Measurements from ENCODE around the gene ZNF664. TPM values are rescaled to one million over a fixed set of nuclear protein-coding genes. Genes with fewer than 3 reads are reported as not detected.

ZNF664 gene
- total RNA-seq, 1 experiment from 2014 or later: 124 TPM

DNA sequence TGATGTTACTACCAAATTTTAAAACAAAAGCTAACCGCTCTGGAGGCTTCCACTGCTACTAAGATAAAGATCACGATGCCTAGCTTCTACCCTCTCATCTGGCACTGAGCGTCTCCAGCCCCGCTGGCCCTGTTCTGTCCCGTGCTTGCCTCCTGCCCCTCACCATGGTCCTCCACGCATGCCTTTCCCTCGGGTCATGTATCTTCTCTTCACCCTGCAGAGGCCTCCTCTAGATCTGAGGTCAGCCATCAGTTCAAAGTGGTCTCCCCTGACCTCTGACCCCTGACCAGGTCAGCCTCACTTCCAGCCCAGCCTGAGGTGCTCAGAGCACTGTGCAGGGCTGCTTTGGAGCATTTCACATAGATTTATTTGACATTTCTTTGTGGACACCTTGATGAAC lies 28.3 kb downstream of the ZNF664 start:
- ATAC-seq (no peak), DNase-seq (ENCODE audit: low read depth, low spot score) (no peak)
- ChIA-PET POLR2A (no interaction called here), CTCF (no interaction called here), RAD21 (ENCODE audit: low non-redundant PET in 1 of 2, low total read pairs in 2 of 2, uncharacterized antibody in 2 of 2, unreplicated experiment in 2 of 2) (no interaction called here)
- Histone ChIP-seq H3K27me3 (ENCODE audit: insufficient read depth, low read length) (no peaks in the 10 kb centered on the region), H2AFZ (ENCODE audit: low read depth, low read length, poor library complexity, severe bottlenecking) (no peak overlapping the region), H4K20me1 (ENCODE audit: insufficient read depth) (no peaks in the 10 kb centered on the region), H3K4me2 (ENCODE audit: low read length) (no peak overlapping the region), H3K9ac (ENCODE audit: low read length) (no peak overlapping the region), H3K4me1 (ENCODE audit: control insufficient read depth in 1 of 2, insufficient read depth in 2 of 2, low read length in 2 of 2) (no peaks in the 10 kb centered on the region), H3K79me2 (ENCODE audit: insufficient read depth, low read length) (peaks cover 59% of the 10 kb centered on the region), H3K9me2 (ENCODE audit: insufficient read depth) (no peaks in the 10 kb centered on the region), H3K4me3 (replicated peaks in 1 of 2; ENCODE audit: low read depth in 1 of 2, low read length in 2 of 2) (no peak overlapping the region), H3K27ac (ENCODE audit: low read depth, low read length) (no peak overlapping the region), H3K9me3 (ENCODE audit: control insufficient read depth in 1 of 2, insufficient read depth in 1 of 2, low read depth in 1 of 2, low read length in 2 of 2) (no peaks in the 10 kb centered on the region), H3K36me3 (ENCODE audit: control insufficient read depth in 1 of 2, insufficient read depth in 2 of 2, low read length in 2 of 2) (peaks cover 0 to 9% of the 10 kb centered on the region in 2 experiments; a peak in 3 of 4 replicates)
- TF ChIP-seq, protein P1, sequence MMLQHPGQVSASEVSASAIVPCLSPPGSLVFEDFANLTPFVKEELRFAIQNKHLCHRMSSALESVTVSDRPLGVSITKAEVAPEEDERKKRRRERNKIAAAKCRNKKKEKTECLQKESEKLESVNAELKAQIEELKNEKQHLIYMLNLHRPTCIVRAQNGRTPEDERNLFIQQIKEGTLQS (IDR thresholded peaks at IDR 0.05): no peak
- TF ChIP-seq TCF7L2 (IDR thresholded peaks at IDR 0.05; ENCODE audit: borderline replicate concordance, extremely low read depth, insufficient read depth, insufficient read length) (no peak), ZNF274 (IDR thresholded peaks at IDR 0.05; ENCODE audit: low read depth, low read length) (no peak), YY1 (IDR thresholded peaks at IDR 0.05; ENCODE audit: extremely low read depth, insufficient replicate concordance, low read depth, low read length) (no peak), FOSL1 (IDR thresholded peaks at IDR 0.05; ENCODE audit: low read depth) (no peak), CBX3 (IDR thresholded peaks at IDR 0.05; ENCODE audit: low read depth) (no peak), JUND (IDR thresholded peaks at IDR 0.05) (no peak)
- intact Hi-C loops (cut with micrococcal nuclease): no loop called here
- BruUV-seq (replicated peaks): no TSS peak

DNA sequence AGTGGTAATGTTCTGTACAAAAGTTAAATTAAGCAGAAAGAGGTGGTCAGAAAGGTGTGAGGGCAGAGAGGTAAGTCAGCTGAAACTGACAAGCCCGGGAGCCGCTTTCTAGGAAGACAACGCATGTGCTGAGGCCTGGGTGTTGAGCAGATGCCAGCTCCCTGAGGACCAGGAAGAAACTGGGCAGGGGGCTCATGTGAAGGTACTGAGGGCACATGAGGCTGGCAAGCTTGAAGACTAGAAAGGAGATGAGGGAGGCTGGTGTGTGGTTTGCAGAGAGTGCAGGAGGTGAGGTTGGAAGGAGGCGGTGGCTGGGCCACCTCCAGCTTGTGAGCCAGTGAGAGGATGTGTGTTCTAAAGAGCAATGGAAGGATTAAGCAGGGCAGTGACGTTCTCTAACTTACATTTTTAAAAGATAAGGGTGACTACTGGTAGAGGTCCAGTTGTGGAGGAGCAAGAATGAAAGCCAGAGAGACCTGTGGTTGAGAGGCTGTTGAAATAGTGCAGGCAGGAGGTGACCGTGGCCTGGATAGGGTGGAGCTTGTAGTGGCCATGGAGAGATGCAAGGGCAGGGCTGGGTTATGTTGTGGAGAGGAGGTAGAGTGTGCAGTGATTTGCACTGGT lies 29.1 kb downstream of the ZNF664 start:
- peaks cover 0 to 9% of the 10 kb centered on the region in 2 experiments; a peak in 3 of 4 replicates for H3K36me3 ChIP-seq (ENCODE audit: control insufficient read depth in 1 of 2, insufficient read depth in 2 of 2, low read length in 2 of 2)
- peaks cover 54% of the 10 kb centered on the region for H3K79me2 ChIP-seq (ENCODE audit: insufficient read depth, low read length)
- ATAC-seq: no peak
- RAD21 ChIA-PET (ENCODE audit: low non-redundant PET in 1 of 2, low total read pairs in 2 of 2, uncharacterized antibody in 2 of 2, unreplicated experiment in 2 of 2): no interaction called here
- H3K4me3 ChIP-seq (replicated peaks in 1 of 2; ENCODE audit: low read depth in 1 of 2, low read length in 2 of 2): no peak overlapping the region
- intact Hi-C loops (cut with micrococcal nuclease): no loop called here
- H3K9me3 ChIP-seq (ENCODE audit: control insufficient read depth in 1 of 2, insufficient read depth in 1 of 2, low read depth in 1 of 2, low read length in 2 of 2): no peaks in the 10 kb centered on the region
- TF ChIP-seq RAD21 (IDR thresholded peaks at IDR 0.05; ENCODE audit: low read depth) (no peak), POLR2AphosphoS5 (IDR thresholded peaks at IDR 0.05; ENCODE audit: low read depth, low read length) (no peak), FOSL1 (IDR thresholded peaks at IDR 0.05; ENCODE audit: low read depth) (no peak), ZNF274 (IDR thresholded peaks at IDR 0.05; ENCODE audit: low read depth, low read length) (no peak), ELF1 (IDR thresholded peaks at IDR 0.05; ENCODE audit: borderline replicate concordance, low read depth) (no peak), CBX3 (IDR thresholded peaks at IDR 0.05; ENCODE audit: low read depth) (no peak), ZFX (IDR thresholded peaks at IDR 0.05) (no peak)
- TF ChIP-seq, protein P2, sequence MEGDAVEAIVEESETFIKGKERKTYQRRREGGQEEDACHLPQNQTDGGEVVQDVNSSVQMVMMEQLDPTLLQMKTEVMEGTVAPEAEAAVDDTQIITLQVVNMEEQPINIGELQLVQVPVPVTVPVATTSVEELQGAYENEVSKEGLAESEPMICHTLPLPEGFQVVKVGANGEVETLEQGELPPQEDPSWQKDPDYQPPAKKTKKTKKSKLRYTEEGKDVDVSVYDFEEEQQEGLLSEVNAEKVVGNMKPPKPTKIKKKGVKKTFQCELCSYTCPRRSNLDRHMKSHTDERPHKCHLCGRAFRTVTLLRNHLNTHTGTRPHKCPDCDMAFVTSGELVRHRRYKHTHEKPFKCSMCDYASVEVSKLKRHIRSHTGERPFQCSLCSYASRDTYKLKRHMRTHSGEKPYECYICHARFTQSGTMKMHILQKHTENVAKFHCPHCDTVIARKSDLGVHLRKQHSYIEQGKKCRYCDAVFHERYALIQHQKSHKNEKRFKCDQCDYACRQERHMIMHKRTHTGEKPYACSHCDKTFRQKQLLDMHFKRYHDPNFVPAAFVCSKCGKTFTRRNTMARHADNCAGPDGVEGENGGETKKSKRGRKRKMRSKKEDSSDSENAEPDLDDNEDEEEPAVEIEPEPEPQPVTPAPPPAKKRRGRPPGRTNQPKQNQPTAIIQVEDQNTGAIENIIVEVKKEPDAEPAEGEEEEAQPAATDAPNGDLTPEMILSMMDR (IDR thresholded peaks at IDR 0.05 in 2 of 3, conservative IDR thresholded peaks at IDR 0.05 in 1 of 3; ENCODE audit: borderline replicate concordance in 1 of 3, insufficient read depth in 1 of 3, low read depth in 2 of 3, low read length in 2 of 3): no peak
- TF ChIP-seq, protein P3, sequence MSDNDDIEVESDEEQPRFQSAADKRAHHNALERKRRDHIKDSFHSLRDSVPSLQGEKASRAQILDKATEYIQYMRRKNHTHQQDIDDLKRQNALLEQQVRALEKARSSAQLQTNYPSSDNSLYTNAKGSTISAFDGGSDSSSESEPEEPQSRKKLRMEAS (IDR thresholded peaks at IDR 0.05): no peak
- H3K9ac ChIP-seq (ENCODE audit: low read length): no peak overlapping the region
- H2AFZ ChIP-seq (ENCODE audit: low read depth, low read length, poor library complexity, severe bottlenecking): no peak overlapping the region
- CTCF ChIA-PET: no interaction called here
- no peaks in the 10 kb centered on the region for H3K9me2 ChIP-seq (ENCODE audit: insufficient read depth)
- no peak for DNase-seq (ENCODE audit: low read depth, low spot score)
- no peaks in the 10 kb centered on the region for H3K4me1 ChIP-seq (ENCODE audit: control insufficient read depth in 1 of 2, insufficient read depth in 2 of 2, low read length in 2 of 2)
- H4K20me1 ChIP-seq (ENCODE audit: insufficient read depth): no peaks in the 10 kb centered on the region
- no peak overlapping the region for H3K4me2 ChIP-seq (ENCODE audit: low read length)
- POLR2A ChIA-PET: no interaction called here
- H3K27me3 ChIP-seq (ENCODE audit: insufficient read depth, low read length): no peaks in the 10 kb centered on the region
- no peak overlapping the region for H3K27ac ChIP-seq (ENCODE audit: low read depth, low read length)
- BruUV-seq (replicated peaks): no TSS peak

Data from HCT116 (cell line).